H9 (cell line): ENCODE data around the gene LPO. TPM values are rescaled to one million over a fixed set of nuclear protein-coding genes. Genes with fewer than 3 reads are reported as not detected.

ENCODE experiments used
- DNase-seq: peaks from one replicate; pipeline ENCODE4 v3.0.0-alpha.2; 2017
- H2AFZ ChIP-seq: one replicate; pipeline ENCODE4 v1.6.1; 2013; ENCODE audit warnings: mild to moderate bottlenecking, low read length, control low read depth, moderate library complexity
- H2AK5ac ChIP-seq: 2 replicates; pipeline ENCODE4 v1.6.1; 2013; ENCODE audit warnings: low read length, control low read depth, mixed read lengths; ENCODE audit not compliant: insufficient read length
- H2BK120ac ChIP-seq: one replicate; pipeline ENCODE4 v1.6.1; 2013; ENCODE audit warnings: low read depth, mild to moderate bottlenecking, low read length, control low read depth, inconsistent platforms; ENCODE audit not compliant: poor library complexity, severe bottlenecking
- H2BK12ac ChIP-seq: 2 replicates; pipeline ENCODE4 v1.6.1; 2013; ENCODE audit warnings: low read length, control low read depth, mixed read lengths, low read depth; ENCODE audit not compliant: insufficient read length
- H2BK15ac ChIP-seq: 2 replicates; pipeline ENCODE4 v1.6.1; 2013; ENCODE audit warnings: low read depth, low read length, control low read depth
- H2BK20ac ChIP-seq: one replicate; pipeline ENCODE4 v1.6.1; 2013; ENCODE audit warnings: low read depth, mild to moderate bottlenecking, low read length, control low read depth, inconsistent platforms; ENCODE audit not compliant: poor library complexity, severe bottlenecking
- H2BK5ac ChIP-seq: 2 replicates; pipeline ENCODE4 v1.6.1; 2013; ENCODE audit warnings: low read length, control low read depth, mixed read lengths; ENCODE audit not compliant: insufficient read length
- H3K14ac ChIP-seq: 2 replicates; pipeline ENCODE4 v1.6.1; 2013; ENCODE audit warnings: low read length, control low read depth; ENCODE audit not compliant: insufficient read depth
- H3K18ac ChIP-seq: 2 replicates; pipeline ENCODE4 v1.6.1; 2013; ENCODE audit warnings: low read depth, mild to moderate bottlenecking, mixed read lengths, low read length, control low read depth; ENCODE audit not compliant: insufficient read length
- H3K23ac ChIP-seq: 2 replicates; pipeline ENCODE4 v1.6.1; 2013; ENCODE audit warnings: low read length, control low read depth, mixed read lengths, low read depth; ENCODE audit not compliant: insufficient read length
- H3K23me2 ChIP-seq: 2 replicates; pipeline ENCODE4 v1.6.1; 2013; ENCODE audit warnings: low read depth, mild to moderate bottlenecking, mixed read lengths, low read length, control low read depth; ENCODE audit not compliant: insufficient read length, poor library complexity, severe bottlenecking
- H3K27ac ChIP-seq: 2 replicates; pipeline ENCODE4 v1.5.1; 2013; ENCODE audit warnings: low read length, control low read depth, mixed read lengths, low read depth; ENCODE audit not compliant: insufficient read length
- H3K27me3 ChIP-seq: 2 replicates; pipeline ENCODE4 v1.6.1; 2013; ENCODE audit warnings: low read length, control low read depth, inconsistent platforms; ENCODE audit not compliant: insufficient read depth
- H3K4ac ChIP-seq: 2 replicates; pipeline ENCODE4 v1.6.1; 2013; ENCODE audit warnings: low read depth, mild to moderate bottlenecking, control low read depth, inconsistent platforms, low read length, moderate library complexity
- H3K4me1 ChIP-seq: 2 replicates; pipeline ENCODE4 v1.6.1; 2013; ENCODE audit warnings: low read length, control low read depth, inconsistent platforms; ENCODE audit not compliant: insufficient read depth
- H3K4me2 ChIP-seq: 2 replicates; pipeline ENCODE4 v1.6.1; 2013; ENCODE audit warnings: low read length, control low read depth, mixed read lengths; ENCODE audit not compliant: insufficient read length, insufficient read depth
- H3K56ac ChIP-seq: 2 replicates; pipeline ENCODE4 v1.6.1; 2013; ENCODE audit warnings: low read depth, mild to moderate bottlenecking, mixed read lengths, low read length, control low read depth; ENCODE audit not compliant: insufficient read length
- H3K79me1 ChIP-seq: 2 replicates; pipeline ENCODE4 v1.6.1; 2013; ENCODE audit warnings: low read depth, mild to moderate bottlenecking, moderate library complexity, low read length, control low read depth, inconsistent platforms; ENCODE audit not compliant: insufficient read depth, poor library complexity, severe bottlenecking
- H3K79me2 ChIP-seq: 2 replicates; pipeline ENCODE4 v1.6.1; 2013; ENCODE audit warnings: low read length, control low read depth, inconsistent platforms; ENCODE audit not compliant: insufficient read depth
- H3K9ac ChIP-seq: 2 replicates; pipeline ENCODE4 v1.6.1; 2013; ENCODE audit warnings: low read length, control low read depth, mixed read lengths; ENCODE audit not compliant: insufficient read length; ENCODE audit errors: extremely low read depth
- H3K9me3 ChIP-seq: one replicate; pipeline ENCODE4 v1.6.1; 2013; ENCODE audit warnings: low read depth, low read length, inconsistent platforms; ENCODE audit not compliant: control insufficient read depth
- H3T11ph ChIP-seq: one replicate; pipeline ENCODE4 v1.6.1; 2013; ENCODE audit warnings: mild to moderate bottlenecking, low read length, control low read depth, inconsistent platforms
- H4K20me1 ChIP-seq: one replicate; pipeline ENCODE4 v1.6.1; 2013; ENCODE audit not compliant: control insufficient read depth, insufficient read length, insufficient read depth
- H4K5ac ChIP-seq: 2 replicates; pipeline ENCODE4 v1.6.1; 2013; ENCODE audit warnings: low read depth, mild to moderate bottlenecking, mixed read lengths, low read length, control low read depth; ENCODE audit not compliant: insufficient read length
- H4K8ac ChIP-seq: replicated peaks from 2 replicates; pipeline ENCODE4 v1.6.1; 2013; ENCODE audit warnings: low read length, control low read depth, mixed read lengths, low read depth; ENCODE audit not compliant: insufficient read length
- H4K91ac ChIP-seq: 2 replicates; pipeline ENCODE4 v1.6.1; 2013; ENCODE audit warnings: low read depth, mild to moderate bottlenecking, moderate library complexity, mixed read lengths, low read length, control low read depth; ENCODE audit not compliant: insufficient read length
- H3K27ac Mint-ChIP-seq, 3 experiments: 2 replicates in 2 of 3; 3 replicates in 1 of 3; pipeline ENCODE4 v1.8.0; 2020 to 2021; ENCODE audit warnings: mixed read lengths in 3 of 3, mild to moderate bottlenecking in 1 of 3, moderate library complexity in 1 of 3
- H3K27me3 Mint-ChIP-seq: 2 replicates; pipeline ENCODE4 v1.8.0; 2021; ENCODE audit warnings: low read depth, mild to moderate bottlenecking, moderate library complexity, mixed read lengths
- H3K36me3 Mint-ChIP-seq, 3 experiments: 2 replicates in 2 of 3; 3 replicates in 1 of 3; pipeline ENCODE4 v1.8.0; 2020 to 2021; ENCODE audit warnings: low read depth in 3 of 3, mixed read lengths in 3 of 3; ENCODE audit not compliant: insufficient read depth in 1 of 3
- H3K4me1 Mint-ChIP-seq, 2 experiments: 2 replicates each; pipeline ENCODE4 v1.8.0; 2020; ENCODE audit warnings: mixed read lengths in 2 of 2
- H3K4me3 Mint-ChIP-seq, 2 experiments: 2 replicates in 1 of 2; 3 replicates in 1 of 2; pipeline ENCODE4 v1.8.0; 2020 to 2021; ENCODE audit warnings: mild to moderate bottlenecking in 2 of 2, mixed read lengths in 2 of 2, moderate library complexity in 1 of 2
- H3K9me3 Mint-ChIP-seq, 2 experiments: 2 replicates in 1 of 2; 3 replicates in 1 of 2; pipeline ENCODE4 v1.8.0; 2020; ENCODE audit warnings: mild to moderate bottlenecking in 2 of 2, mixed read lengths in 2 of 2, moderate library complexity in 1 of 2
- WGBS: extraction: QIAGEN DNeasy Blood & Tissue Kit; methylation state at CpG from one replicate; pipeline ENCODE4 v1.1.7; 2013; ENCODE audit warnings: missing lambda C conversion rate, low lambda C conversion rate, mixed read lengths; ENCODE audit not compliant: insufficient read length; ENCODE audit errors: extremely low coverage; 5-methylcytosine and 5-hydroxymethylcytosine counted together
- total RNA-seq: library from RNA; stranded (reverse); gene quantifications from 2 replicates; pipeline ENCODE4 v1.2.1, GENCODE V29; 2021
- TF ChIP-seq, protein P1 (sequence below): fragments of 200-600 bp; sonication (generic); conservative IDR thresholded peaks from 3 replicates; pipeline ENCODE4 v1.8.0; 2021; ENCODE audit warnings: antibody characterized with exemption, mild to moderate bottlenecking

Gene LPO
- total RNA-seq, 1 experiment from 2014 or later = 0.17 TPM

DNA sequence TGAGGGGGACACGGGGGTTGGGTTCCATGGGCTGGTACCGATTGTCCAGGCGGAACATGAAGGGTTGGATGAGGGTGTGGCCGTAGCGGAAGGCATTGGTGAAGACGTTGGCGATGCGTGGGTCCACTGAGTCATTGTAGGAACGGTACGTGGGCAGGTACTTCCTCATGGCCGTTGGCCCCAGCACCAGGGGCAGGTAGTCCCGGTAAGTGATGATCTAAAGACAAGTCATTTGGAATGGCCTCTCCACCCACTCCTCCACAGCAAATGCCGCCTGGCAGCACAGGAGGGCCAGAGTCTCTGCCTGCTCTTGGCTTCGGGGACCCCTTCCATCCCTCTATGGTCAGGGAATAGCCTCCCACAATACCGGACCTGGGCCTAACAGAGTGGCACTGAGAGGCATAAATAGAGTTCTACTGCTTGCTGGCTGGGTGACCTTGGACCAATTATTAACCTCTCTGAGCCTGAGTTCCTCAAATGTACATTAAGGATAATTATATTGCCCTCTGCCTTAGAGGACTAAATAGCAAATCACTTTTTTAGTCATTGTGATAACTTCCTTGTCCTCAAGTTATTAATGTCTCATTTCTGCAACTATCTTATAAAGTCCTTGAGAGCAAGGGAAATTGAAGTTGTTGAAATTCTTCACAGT, 35.2 kb downstream of the LPO start:
- Mint-ChIP-seq H3K4me3 (no peak overlapping the region; a peak in 1 of 5 replicates), H3K27ac (no peak overlapping the region), H3K4me1 (no peaks in the 10 kb centered on the region), H3K9me3 (no peaks in the 10 kb centered on the region), H3K27me3 (peaks cover 15% of the 10 kb centered on the region), H3K36me3 (no peaks in the 10 kb centered on the region; a peak in 1 of 7 replicates)
- no peak overlapping the region for H4K91ac ChIP-seq
- no CpG with 5 or more reads among the region's 15 CpGs for WGBS
- no peaks in the 10 kb centered on the region for H3K23me2 ChIP-seq
- no peak overlapping the region for H2BK120ac ChIP-seq
- H4K5ac ChIP-seq = no peak overlapping the region
- no peak overlapping the region for H2AK5ac ChIP-seq
- H3K9me3 ChIP-seq = no peaks in the 10 kb centered on the region
- H3K56ac ChIP-seq = no peak overlapping the region
- no peak overlapping the region for H2AFZ ChIP-seq
- H3K79me1 ChIP-seq = no peaks in the 10 kb centered on the region
- no peak overlapping the region for H2BK12ac ChIP-seq
- no peaks in the 10 kb centered on the region for H3K79me2 ChIP-seq
- no peak overlapping the region for H2BK15ac ChIP-seq
- no peak overlapping the region for H3K4ac ChIP-seq
- H3K4me2 ChIP-seq = no peak overlapping the region
- no peak overlapping the region for H4K8ac ChIP-seq
- H3K23ac ChIP-seq = no peak overlapping the region
- no peaks in the 10 kb centered on the region for H3K4me1 ChIP-seq
- H2BK5ac ChIP-seq = no peak overlapping the region
- no peak overlapping the region for H3K9ac ChIP-seq
- no peak for DNase-seq
- H3T11ph ChIP-seq = no peak overlapping the region
- no peak overlapping the region for H3K18ac ChIP-seq
- TF ChIP-seq, protein P1, sequence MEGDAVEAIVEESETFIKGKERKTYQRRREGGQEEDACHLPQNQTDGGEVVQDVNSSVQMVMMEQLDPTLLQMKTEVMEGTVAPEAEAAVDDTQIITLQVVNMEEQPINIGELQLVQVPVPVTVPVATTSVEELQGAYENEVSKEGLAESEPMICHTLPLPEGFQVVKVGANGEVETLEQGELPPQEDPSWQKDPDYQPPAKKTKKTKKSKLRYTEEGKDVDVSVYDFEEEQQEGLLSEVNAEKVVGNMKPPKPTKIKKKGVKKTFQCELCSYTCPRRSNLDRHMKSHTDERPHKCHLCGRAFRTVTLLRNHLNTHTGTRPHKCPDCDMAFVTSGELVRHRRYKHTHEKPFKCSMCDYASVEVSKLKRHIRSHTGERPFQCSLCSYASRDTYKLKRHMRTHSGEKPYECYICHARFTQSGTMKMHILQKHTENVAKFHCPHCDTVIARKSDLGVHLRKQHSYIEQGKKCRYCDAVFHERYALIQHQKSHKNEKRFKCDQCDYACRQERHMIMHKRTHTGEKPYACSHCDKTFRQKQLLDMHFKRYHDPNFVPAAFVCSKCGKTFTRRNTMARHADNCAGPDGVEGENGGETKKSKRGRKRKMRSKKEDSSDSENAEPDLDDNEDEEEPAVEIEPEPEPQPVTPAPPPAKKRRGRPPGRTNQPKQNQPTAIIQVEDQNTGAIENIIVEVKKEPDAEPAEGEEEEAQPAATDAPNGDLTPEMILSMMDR = no peak
- no peaks in the 10 kb centered on the region for H3K27me3 ChIP-seq
- H3K27ac ChIP-seq = no peak overlapping the region
- no peak overlapping the region for H3K14ac ChIP-seq
- no peak overlapping the region for H2BK20ac ChIP-seq
- H4K20me1 ChIP-seq = no peaks in the 10 kb centered on the region
